Osteocyte (in vitro differentiated cells): ENCODE data around the gene MYO3B. TPM values are rescaled to one million over a fixed set of nuclear protein-coding genes. Genes with fewer than 3 reads are reported as not detected.

Experiments used
- DNase-seq: peaks from one replicate; pipeline ENCODE4 v3.0.0; 2021; ENCODE audit warnings: mixed read lengths; ENCODE audit not compliant: unreplicated experiment; ENCODE audit errors: extremely low spot score
- H3K27ac Mint-ChIP-seq: one replicate; pipeline ENCODE4 v1.8.0; 2021; ENCODE audit warnings: mild to moderate bottlenecking, mixed read lengths; ENCODE audit not compliant: unreplicated experiment
- H3K27me3 Mint-ChIP-seq: one replicate; pipeline ENCODE4 v1.8.0; 2021; ENCODE audit warnings: mixed read lengths; ENCODE audit not compliant: unreplicated experiment
- H3K36me3 Mint-ChIP-seq: one replicate; pipeline ENCODE4 v1.8.0; 2021; ENCODE audit warnings: mixed read lengths; ENCODE audit not compliant: unreplicated experiment
- H3K4me1 Mint-ChIP-seq: one replicate; pipeline ENCODE4 v1.8.0; 2021; ENCODE audit warnings: mixed read lengths; ENCODE audit not compliant: unreplicated experiment
- H3K4me3 Mint-ChIP-seq: one replicate; pipeline ENCODE4 v1.8.0; 2021; ENCODE audit warnings: mild to moderate bottlenecking, moderate library complexity, mixed read lengths; ENCODE audit not compliant: unreplicated experiment
- H3K9me3 Mint-ChIP-seq: one replicate; pipeline ENCODE4 v1.8.0; 2021; ENCODE audit warnings: mixed read lengths; ENCODE audit not compliant: unreplicated experiment
- CTCF ChIP-seq: fragments of 200-600 bp; sonication (generic); IDR thresholded peaks from 2 replicates; pipeline ENCODE4 v1.5.0; 2021; ENCODE audit warnings: antibody characterized with exemption, mild to moderate bottlenecking, moderate library complexity
- total RNA-seq: library from RNA; stranded (reverse); gene quantifications from 2 replicates; pipeline ENCODE4 v1.2.1, GENCODE V29; 2021

MYO3B gene
- total RNA-seq, 1 donor from 2014 or later, result not detected

GRCh38 chr2:170503563-170503962 lies 325.6 kb downstream of the MYO3B start:
- Mint-ChIP-seq H3K27ac (no peak overlapping the region), H3K4me1 (peaks cover 20% of the 10 kb centered on the region)

GRCh38 chr2:170503971-170504809 lies 326.2 kb downstream of the MYO3B start:
- Mint-ChIP-seq H3K4me1 (peaks cover 20% of the 10 kb centered on the region), H3K27ac (no peak overlapping the region), H3K36me3 (no peaks in the 10 kb centered on the region), H3K27me3 (peaks cover 53% of the 10 kb centered on the region), H3K9me3 (no peaks in the 10 kb centered on the region), H3K4me3 (no peak overlapping the region)
- no peak for TF ChIP-seq CTCF
- DNase-seq, result no peak

More at GRCh38 chr2:170503563-170503962, 325.6 kb downstream of the MYO3B start:
- Mint-ChIP-seq H3K4me3 (no peak overlapping the region), H3K27me3 (peaks cover 59% of the 10 kb centered on the region), H3K9me3 (no peaks in the 10 kb centered on the region), H3K36me3 (no peaks in the 10 kb centered on the region)
- no peak for TF ChIP-seq CTCF
- DNase-seq, result no peak

- Mint-ChIP-seq H3K27me3 (peaks cover 50% of the 10 kb centered on the region), H3K9me3 (no peaks in the 10 kb centered on the region), H3K36me3 (no peaks in the 10 kb centered on the region), H3K4me1 (peaks cover 20% of the 10 kb centered on the region), H3K27ac (no peak overlapping the region), H3K4me3 (no peak overlapping the region)
- TF ChIP-seq CTCF, result no peak
- DNase-seq, result no peak
These were observed 326.8 kb downstream of the MYO3B start for GRCh38 chr2:170504810-170505145.

GRCh38 chr2:170505631-170506275 lies 327.8 kb downstream of the MYO3B start:
- Mint-ChIP-seq H3K27ac (no peak overlapping the region), H3K9me3 (no peaks in the 10 kb centered on the region), H3K4me3 (no peak overlapping the region), H3K4me1 (peaks cover 20% of the 10 kb centered on the region), H3K27me3 (peaks cover 41% of the 10 kb centered on the region), H3K36me3 (no peaks in the 10 kb centered on the region)
- no peak for DNase-seq
- no peak for TF ChIP-seq CTCF

GRCh38 chr2:170509452-170510193 lies 331.7 kb downstream of the MYO3B start:
- Mint-ChIP-seq H3K4me1 (peaks cover 14% of the 10 kb centered on the region), H3K9me3 (no peaks in the 10 kb centered on the region), H3K36me3 (no peaks in the 10 kb centered on the region), H3K27ac (no peak overlapping the region), H3K27me3 (peaks cover 17% of the 10 kb centered on the region), H3K4me3 (no peak overlapping the region)
- no peak for DNase-seq
- TF ChIP-seq CTCF, result no peak
